Adrenal gland (tissue), 5 donors: ENCODE data around the gene PPIF.

Source experiments
- CTCF ChIP-seq, 6 experiments: fragments of 450-650 bp in 4 of 6; fragments of 200-600 bp in 2 of 6; sonication (generic) in 1 of 6; IDR thresholded peaks; 1 replicate in 5 of 6; 2 replicates in 1 of 6; pipeline versions ENCODE4 v1.5.1 to v1.8.0; 2016 to 2021; ENCODE audit warnings: antibody characterized with exemption in 6 of 6, mild to moderate bottlenecking in 2 of 6, moderate library complexity in 1 of 6
- POLR2A ChIP-seq, 2 donors: fragments of 450-650 bp; IDR thresholded peaks; one replicate each; pipeline ENCODE4 v1.6.1; 2017; ENCODE audit warnings: antibody characterized with exemption in 2 of 2, mild to moderate bottlenecking in 2 of 2, moderate library complexity in 1 of 2
- donor health status: DM: no; HTN: no; CAD: no.

DNA sequence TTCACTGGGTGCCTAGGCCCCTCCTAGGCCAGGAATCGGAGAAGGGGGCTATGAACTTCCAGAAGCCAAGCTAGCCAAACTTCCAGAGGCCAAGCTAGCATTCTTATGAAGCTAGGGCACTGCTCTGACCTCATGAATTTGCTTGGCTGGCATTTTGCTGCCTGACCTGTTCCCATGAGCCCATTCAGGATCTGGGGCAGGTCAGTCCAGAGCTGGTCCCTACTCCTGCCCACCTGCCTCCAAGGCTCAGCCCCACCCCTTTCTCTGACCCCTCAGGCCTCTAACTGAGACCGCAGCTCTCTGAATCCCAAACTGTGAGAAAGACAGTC, 1.3 kb upstream of the PPIF start:
- TF ChIP-seq CTCF (IDR thresholded peaks at IDR 0.05) (no peak), POLR2A (IDR thresholded peaks at IDR 0.05) (no peak)
